Esophagus squamous epithelium (tissue), 4 donors: Measurements from ENCODE around the gene EFNB1.

Experiments
- POLR2A ChIP-seq, 4 donors: fragments of 450-650 bp; IDR thresholded peaks; one replicate each; pipeline ENCODE4 v1.6.1; 2017; ENCODE audit warnings: antibody characterized with exemption in 4 of 4, mild to moderate bottlenecking in 4 of 4, moderate library complexity in 3 of 4
- TF ChIP-seq, protein P1 (sequence below), 6 experiments: fragments of 450-650 bp in 4 of 6; fragments of 200-600 bp in 2 of 6; sonication (generic) in 2 of 6; IDR thresholded peaks; one replicate each; pipeline ENCODE4 v1.5.1; 2016 to 2019; ENCODE audit warnings: antibody characterized with exemption in 6 of 6, mild to moderate bottlenecking in 4 of 6, moderate library complexity in 4 of 6

DNA sequence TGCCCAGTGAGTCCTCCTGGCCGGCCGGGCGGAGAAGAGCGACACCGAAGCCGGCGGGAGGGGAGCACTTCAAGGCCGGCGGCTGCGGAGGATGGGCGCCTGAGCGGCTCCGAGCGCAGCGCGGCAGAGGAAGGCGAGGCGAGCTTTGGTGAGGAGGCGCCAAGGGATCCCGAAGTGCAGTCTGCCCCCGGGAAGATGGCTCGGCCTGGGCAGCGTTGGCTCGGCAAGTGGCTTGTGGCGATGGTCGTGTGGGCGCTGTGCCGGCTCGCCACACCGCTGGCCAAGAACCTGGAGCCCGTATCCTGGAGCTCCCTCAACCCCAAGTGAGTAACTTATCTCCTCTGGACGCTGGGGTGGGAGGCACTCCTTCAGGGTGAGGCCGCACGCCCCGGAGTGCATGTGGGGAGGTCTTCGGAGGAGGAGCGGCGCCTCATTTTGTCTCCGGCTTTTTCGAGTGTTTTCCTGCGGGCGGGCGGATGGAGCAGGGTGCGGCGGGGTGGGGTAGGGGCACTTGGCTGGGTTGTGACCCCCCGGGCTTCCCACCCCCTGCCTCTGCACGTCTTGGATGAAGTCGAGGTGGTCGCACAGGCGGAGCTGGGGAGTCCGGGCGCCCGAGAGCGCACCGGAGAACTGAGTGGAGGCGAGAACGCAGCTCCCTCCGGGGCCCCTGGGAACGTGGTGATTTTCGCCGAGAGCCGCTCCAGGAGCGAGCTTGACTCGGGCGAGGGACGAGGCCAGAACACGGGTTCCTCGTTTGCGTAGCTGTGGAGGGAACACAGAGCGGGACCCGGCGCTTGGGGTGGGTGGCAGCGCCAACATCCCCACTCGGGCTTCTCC, 979 bp downstream of the EFNB1 start:
- TF ChIP-seq, protein P1, sequence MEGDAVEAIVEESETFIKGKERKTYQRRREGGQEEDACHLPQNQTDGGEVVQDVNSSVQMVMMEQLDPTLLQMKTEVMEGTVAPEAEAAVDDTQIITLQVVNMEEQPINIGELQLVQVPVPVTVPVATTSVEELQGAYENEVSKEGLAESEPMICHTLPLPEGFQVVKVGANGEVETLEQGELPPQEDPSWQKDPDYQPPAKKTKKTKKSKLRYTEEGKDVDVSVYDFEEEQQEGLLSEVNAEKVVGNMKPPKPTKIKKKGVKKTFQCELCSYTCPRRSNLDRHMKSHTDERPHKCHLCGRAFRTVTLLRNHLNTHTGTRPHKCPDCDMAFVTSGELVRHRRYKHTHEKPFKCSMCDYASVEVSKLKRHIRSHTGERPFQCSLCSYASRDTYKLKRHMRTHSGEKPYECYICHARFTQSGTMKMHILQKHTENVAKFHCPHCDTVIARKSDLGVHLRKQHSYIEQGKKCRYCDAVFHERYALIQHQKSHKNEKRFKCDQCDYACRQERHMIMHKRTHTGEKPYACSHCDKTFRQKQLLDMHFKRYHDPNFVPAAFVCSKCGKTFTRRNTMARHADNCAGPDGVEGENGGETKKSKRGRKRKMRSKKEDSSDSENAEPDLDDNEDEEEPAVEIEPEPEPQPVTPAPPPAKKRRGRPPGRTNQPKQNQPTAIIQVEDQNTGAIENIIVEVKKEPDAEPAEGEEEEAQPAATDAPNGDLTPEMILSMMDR (IDR thresholded peaks at IDR 0.05), result no peak
- TF ChIP-seq POLR2A (IDR thresholded peaks at IDR 0.05), result peak in 1 of 4 donors; percentile 5
